Measurements from ENCODE around the gene GSTCD.

The GSTCD gene

DNA sequence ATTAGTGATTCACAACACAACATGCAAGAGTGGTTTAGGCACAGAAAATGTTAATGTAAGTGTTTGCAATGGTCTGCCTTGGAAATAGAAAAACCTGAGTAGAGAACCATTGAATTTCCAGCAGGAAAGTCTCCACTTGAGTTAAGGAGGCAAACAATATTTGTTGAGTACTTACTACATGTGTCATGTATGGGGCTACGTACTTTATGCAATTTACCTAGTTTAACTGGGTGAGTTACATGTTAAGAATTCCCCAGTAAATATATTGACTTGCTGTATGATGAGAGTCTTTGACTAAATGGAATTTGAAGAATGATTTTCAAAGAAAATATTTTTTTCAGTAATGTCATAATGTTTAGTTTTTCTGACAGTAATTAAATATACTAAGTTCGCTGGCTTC, 178.9 kb downstream of the GSTCD start:
- Histone ChIP-seq H3K79me2 (ENCODE audit: control insufficient read depth, low read length) (no peaks in the 10 kb centered on the region), H4K20me1 (ENCODE audit: control insufficient read depth, insufficient read depth, low read depth, low read length) (no peaks in the 10 kb centered on the region), H3K4me3 (ENCODE audit: low read length) (no peak overlapping the region), H3K9me2 (replicated peaks; ENCODE audit: control insufficient read depth, low read length) (no peaks in the 10 kb centered on the region), H3K4me1 (ENCODE audit: control insufficient read depth, low read length) (no peaks in the 10 kb centered on the region), H3K9me3 (ENCODE audit: control insufficient read depth, insufficient read depth, low read length) (no peaks in the 10 kb centered on the region), H3F3A (ENCODE audit: control insufficient read depth, insufficient read depth) (no peaks in the 10 kb centered on the region), H3K27ac (ENCODE audit: low read depth, low read length) (no peak overlapping the region), H3K27me3 (ENCODE audit: control insufficient read depth, low read length) (0 out of 2 replicates have a peak, but pooled peaks cover 2% of the 10 kb centered on the region), H3K4me2 (ENCODE audit: low read length) (no peak overlapping the region), H3K36me3 (ENCODE audit: control insufficient read depth, low read length) (no peaks in the 10 kb centered on the region)
- TF ChIP-seq EZH2phosphoT487 (IDR thresholded peaks at IDR 0.05; ENCODE audit: borderline replicate concordance, low read length) = no peak
- TF ChIP-seq, protein P1, sequence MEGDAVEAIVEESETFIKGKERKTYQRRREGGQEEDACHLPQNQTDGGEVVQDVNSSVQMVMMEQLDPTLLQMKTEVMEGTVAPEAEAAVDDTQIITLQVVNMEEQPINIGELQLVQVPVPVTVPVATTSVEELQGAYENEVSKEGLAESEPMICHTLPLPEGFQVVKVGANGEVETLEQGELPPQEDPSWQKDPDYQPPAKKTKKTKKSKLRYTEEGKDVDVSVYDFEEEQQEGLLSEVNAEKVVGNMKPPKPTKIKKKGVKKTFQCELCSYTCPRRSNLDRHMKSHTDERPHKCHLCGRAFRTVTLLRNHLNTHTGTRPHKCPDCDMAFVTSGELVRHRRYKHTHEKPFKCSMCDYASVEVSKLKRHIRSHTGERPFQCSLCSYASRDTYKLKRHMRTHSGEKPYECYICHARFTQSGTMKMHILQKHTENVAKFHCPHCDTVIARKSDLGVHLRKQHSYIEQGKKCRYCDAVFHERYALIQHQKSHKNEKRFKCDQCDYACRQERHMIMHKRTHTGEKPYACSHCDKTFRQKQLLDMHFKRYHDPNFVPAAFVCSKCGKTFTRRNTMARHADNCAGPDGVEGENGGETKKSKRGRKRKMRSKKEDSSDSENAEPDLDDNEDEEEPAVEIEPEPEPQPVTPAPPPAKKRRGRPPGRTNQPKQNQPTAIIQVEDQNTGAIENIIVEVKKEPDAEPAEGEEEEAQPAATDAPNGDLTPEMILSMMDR (IDR thresholded peaks at IDR 0.05; ENCODE audit: low read depth, low read length, poor library complexity, severe bottlenecking) = no peak

DNA sequence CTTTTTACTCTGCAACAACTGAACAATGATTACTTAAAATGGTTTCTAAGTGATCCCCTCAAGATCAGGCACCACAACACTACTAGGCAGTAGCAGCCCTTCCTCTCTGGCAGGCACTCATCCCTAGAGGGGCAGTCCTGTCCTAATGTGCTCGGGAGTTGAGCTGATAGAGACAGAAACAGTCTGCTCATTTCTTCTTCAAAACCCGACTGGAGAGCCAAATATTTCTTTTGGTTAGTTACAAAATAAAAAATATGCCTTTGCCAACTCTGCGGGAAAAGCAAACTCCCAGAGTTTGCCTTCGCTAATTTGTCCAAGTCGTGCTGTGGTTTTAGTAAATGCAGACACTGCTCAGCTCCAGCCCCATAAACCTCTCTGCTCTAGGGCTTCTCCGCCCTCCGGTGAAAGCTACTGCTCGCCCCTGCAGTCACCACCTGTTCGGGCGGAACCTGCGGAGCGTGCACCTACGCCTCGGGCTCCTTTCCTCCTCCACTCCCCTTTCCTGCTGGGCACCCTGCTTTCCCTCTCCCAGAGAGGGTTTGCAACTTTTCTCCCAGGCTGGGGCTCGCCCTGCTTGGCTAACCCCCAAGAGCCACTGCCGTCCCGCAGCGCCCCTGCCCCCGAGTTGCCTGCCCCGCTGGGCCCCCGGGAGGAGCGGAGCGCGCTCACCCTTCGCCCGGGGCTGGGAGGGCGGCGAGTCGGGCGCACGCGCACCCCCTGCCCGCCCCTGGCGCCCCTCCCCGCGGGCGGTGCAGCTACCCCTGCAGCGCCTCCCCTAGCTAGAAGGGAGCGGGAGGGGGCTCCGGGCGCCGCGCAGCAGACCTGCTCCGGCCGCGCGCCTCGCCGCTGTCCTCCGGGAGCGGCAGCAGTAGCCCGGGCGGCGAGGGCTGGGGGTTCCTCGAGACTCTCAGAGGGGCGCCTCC, 186.3 kb downstream of the GSTCD start, which contains the start of gene NPNT:
Gene NPNT, plus strand, starts transcription at position 812 of the 923 bp plus-strand sequence. CDS start 182 bp downstream, outside the sequence.
- Histone ChIP-seq H3K79me2 (ENCODE audit: control insufficient read depth, low read length) (no peaks in the 10 kb centered on the region), H3K27ac (ENCODE audit: low read depth, low read length) (no peak within 1 kb of the TSS), H3K4me2 (ENCODE audit: low read length) (no peak within 1 kb of the TSS), H3K4me1 (ENCODE audit: control insufficient read depth, low read length) (no peaks in the 10 kb centered on the region), H3K9me2 (replicated peaks; ENCODE audit: control insufficient read depth, low read length) (no peaks in the 10 kb centered on the region), H4K20me1 (ENCODE audit: control insufficient read depth, insufficient read depth, low read depth, low read length) (no peaks in the 10 kb centered on the region), H3K4me3 (ENCODE audit: low read length) (no peak within 1 kb of the TSS), H3K9me3 (ENCODE audit: control insufficient read depth, insufficient read depth, low read length) (peaks cover 2% of the 10 kb centered on the region; the same call in 1 of the 2 replicates), H3K36me3 (ENCODE audit: control insufficient read depth, low read length) (no peaks in the 10 kb centered on the region), H3F3A (ENCODE audit: control insufficient read depth, insufficient read depth) (no peaks in the 10 kb centered on the region), H3K27me3 (ENCODE audit: control insufficient read depth, low read length) (peaks cover 23% of the 10 kb centered on the region)
- TF ChIP-seq, protein P1 (IDR thresholded peaks at IDR 0.05; ENCODE audit: low read depth, low read length, poor library complexity, severe bottlenecking) = no peak
- no peak for TF ChIP-seq EZH2phosphoT487 (IDR thresholded peaks at IDR 0.05; ENCODE audit: borderline replicate concordance, low read length)

DNA sequence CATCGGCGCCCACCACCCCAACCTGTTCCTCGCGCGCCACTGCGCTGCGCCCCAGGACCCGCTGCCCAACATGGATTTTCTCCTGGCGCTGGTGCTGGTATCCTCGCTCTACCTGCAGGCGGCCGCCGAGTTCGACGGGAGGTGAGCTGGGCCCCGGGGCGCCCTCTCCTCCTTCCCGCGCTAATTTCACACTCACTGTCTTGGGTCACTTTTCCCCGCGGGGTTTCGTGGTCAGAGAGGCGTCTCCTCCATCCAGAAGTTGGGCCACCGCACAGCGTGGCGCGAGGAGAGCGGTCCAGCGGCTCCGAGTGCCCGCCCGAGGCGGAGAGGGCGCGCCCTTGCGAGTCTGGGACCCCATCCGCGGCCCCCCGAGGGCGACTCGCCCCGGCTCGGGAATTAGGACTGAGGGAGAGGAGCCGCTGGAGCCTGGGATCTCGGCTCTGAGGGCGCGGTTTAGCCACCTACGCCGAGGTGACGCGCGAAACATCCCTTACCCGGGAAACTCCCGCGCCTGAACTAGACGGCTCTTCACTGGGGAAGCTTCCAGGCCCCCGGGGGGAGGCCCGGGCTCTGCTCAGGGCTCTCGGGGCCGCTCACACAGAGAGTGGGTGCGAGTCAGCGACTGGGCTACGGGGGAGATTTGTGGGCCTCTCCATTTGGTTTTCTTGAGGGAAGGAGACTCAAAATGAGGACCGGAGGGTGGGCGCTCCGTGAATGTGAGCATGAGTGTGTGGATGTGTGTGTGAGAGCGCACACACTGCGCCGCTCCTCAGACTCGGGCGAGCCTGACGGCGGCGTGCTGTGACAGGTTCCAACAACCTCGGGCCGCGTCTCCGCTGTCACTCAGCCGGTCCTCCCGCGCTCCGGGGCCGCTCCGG, 187.2 kb downstream of the GSTCD start:
- H3F3A ChIP-seq (ENCODE audit: control insufficient read depth, insufficient read depth) = no peaks in the 10 kb centered on the region
- no peak overlapping the region for H3K4me3 ChIP-seq (ENCODE audit: low read length)
- H3K36me3 ChIP-seq (ENCODE audit: control insufficient read depth, low read length) = no peaks in the 10 kb centered on the region
- H3K4me2 ChIP-seq (ENCODE audit: low read length) = no peak overlapping the region
- H3K27me3 ChIP-seq (ENCODE audit: control insufficient read depth, low read length) = peaks cover 28% of the 10 kb centered on the region
- no peaks in the 10 kb centered on the region for H3K4me1 ChIP-seq (ENCODE audit: control insufficient read depth, low read length)
- H3K27ac ChIP-seq (ENCODE audit: low read depth, low read length) = no peak overlapping the region
- peaks cover 2% of the 10 kb centered on the region; the same call in 1 of the 2 replicates for H3K9me3 ChIP-seq (ENCODE audit: control insufficient read depth, insufficient read depth, low read length)
- no peaks in the 10 kb centered on the region for H3K79me2 ChIP-seq (ENCODE audit: control insufficient read depth, low read length)
- TF ChIP-seq, protein P1 (IDR thresholded peaks at IDR 0.05; ENCODE audit: low read depth, low read length, poor library complexity, severe bottlenecking) = no peak
- no peak for TF ChIP-seq EZH2phosphoT487 (IDR thresholded peaks at IDR 0.05; ENCODE audit: borderline replicate concordance, low read length)
- no peaks in the 10 kb centered on the region for H4K20me1 ChIP-seq (ENCODE audit: control insufficient read depth, insufficient read depth, low read depth, low read length)
- H3K9me2 ChIP-seq (replicated peaks; ENCODE audit: control insufficient read depth, low read length) = no peaks in the 10 kb centered on the region
